Epidermal melanocyte (primary cell): Measurements from ENCODE around the gene ZNF609.
"Not testable (repeated sequence)": the region's sequence is repeated elsewhere in the genome, so short reads cannot be mapped to it uniquely, and the experiment has no call there.

Experiments used
- DNase-seq: peaks from one replicate; pipeline ENCODE4 v3.0.0; 2011; ENCODE audit warnings: low spot score; ENCODE audit not compliant: insufficient read length

The ZNF609 gene

GRCh38 chr15:64621056-64621455 is 160.7 kb downstream of the ZNF609 start:
- no peak for DNase-seq

- DNase-seq = no peak
These were observed 162.3 kb downstream of the ZNF609 start for GRCh38 chr15:64622410-64623260.

- no peak for DNase-seq
These were observed 163.1 kb downstream of the ZNF609 start for GRCh38 chr15:64623347-64623996.

GRCh38 chr15:64624242-64624641 is 163.9 kb downstream of the ZNF609 start:
- no peak for DNase-seq

GRCh38 chr15:64629063-64629462 is 168.7 kb downstream of the ZNF609 start:
- no peak for DNase-seq

GRCh38 chr15:64630396-64631107 is 170.2 kb downstream of the ZNF609 start:
- no peak for DNase-seq

- not testable (repeated sequence) for DNase-seq
These were observed 172.3 kb downstream of the ZNF609 start for GRCh38 chr15:64632639-64633038.

GRCh38 chr15:64633332-64633731 is 173.0 kb downstream of the ZNF609 start:
- no peak for DNase-seq

GRCh38 chr15:64634027-64634426 is 173.6 kb downstream of the ZNF609 start:
- no peak for DNase-seq

GRCh38 chr15:64634576-64635498 is 174.5 kb downstream of the ZNF609 start:
- no peak for DNase-seq

GRCh38 chr15:64635499-64636495 is 175.4 kb downstream of the ZNF609 start:
- no peak for DNase-seq

- DNase-seq = no peak
These were observed 176.2 kb downstream of the ZNF609 start for GRCh38 chr15:64636556-64636955.

- no peak for DNase-seq
These were observed 177.0 kb downstream of the ZNF609 start for GRCh38 chr15:64637412-64637811.

GRCh38 chr15:64639744-64640143 is 179.4 kb downstream of the ZNF609 start:
- not testable (repeated sequence) for DNase-seq

GRCh38 chr15:64640146-64640871 is 179.9 kb downstream of the ZNF609 start:
- DNase-seq = no peak

GRCh38 chr15:64642875-64643274 is 182.5 kb downstream of the ZNF609 start:
- DNase-seq = no peak

- no peak for DNase-seq
These were observed 183.3 kb downstream of the ZNF609 start for GRCh38 chr15:64643685-64644084.

GRCh38 chr15:64644811-64645210 is 184.4 kb downstream of the ZNF609 start:
- not testable (repeated sequence) for DNase-seq

GRCh38 chr15:64645995-64646394 is 185.6 kb downstream of the ZNF609 start:
- no peak for DNase-seq
